HL-60 (cell line): ENCODE data around the gene SFXN1.
"Not testable (repeated sequence)": the region's sequence is repeated elsewhere in the genome, so short reads cannot be mapped to it uniquely, and the experiment has no call there.

Source experiments
- CTCF ChIP-seq: IDR thresholded peaks from one replicate; pipeline ENCODE4 v1.5.1; 2011; ENCODE audit warnings: low read length, control low read depth, inconsistent platforms; ENCODE audit not compliant: insufficient read depth
- REST ChIP-seq: IDR thresholded peaks from 2 replicates; pipeline ENCODE4 v1.6.1; 2012; ENCODE audit warnings: low read depth; ENCODE audit not compliant: insufficient replicate concordance

GRCh38 chr5:175454338-175454737 is 24.0 kb upstream of the SFXN1 start:
- not testable (repeated sequence) for TF ChIP-seq REST, CTCF
